Activated CD4-positive, alpha-beta T cell treated with anti-CD3 and anti-CD28 coated beads for 1 hour (primary cell): ENCODE measurements around the gene HAUS2.
A peak's percentile ranks its signal among the peaks of the same experiment; 100 is the strongest.
"Not testable (repeated sequence)": the region's sequence is repeated elsewhere in the genome, so short reads cannot be mapped to it uniquely, and the experiment has no call there.

ENCODE experiments used
- DNase-seq: peaks from one replicate; pipeline ENCODE4 v3.0.0-alpha.2; 2020

Gene HAUS2

GRCh38 chr15:42576040-42576594, 27.5 kb downstream of the HAUS2 start:
- DNase-seq: no peak

GRCh38 chr15:42576776-42577175, 28.1 kb downstream of the HAUS2 start:
- no peak for DNase-seq

GRCh38 chr15:42577514-42578031, 28.9 kb downstream of the HAUS2 start:
- DNase-seq: no peak

- DNase-seq: no peak
Measured at GRCh38 chr15:42578984-42579537, 30.4 kb downstream of the HAUS2 start.

GRCh38 chr15:42581272-42581730, 32.7 kb downstream of the HAUS2 start:
- peak; percentile 67 for DNase-seq

GRCh38 chr15:42582569-42583375, 34.1 kb downstream of the HAUS2 start:
- no peak for DNase-seq

GRCh38 chr15:42584031-42584765, 35.6 kb downstream of the HAUS2 start:
- no peak for DNase-seq

- no peak for DNase-seq
Measured at GRCh38 chr15:42590619-42591237, 42.1 kb downstream of the HAUS2 start.

GRCh38 chr15:42591238-42591934, 42.7 kb downstream of the HAUS2 start:
- no peak for DNase-seq

GRCh38 chr15:42592716-42593115, 44.1 kb downstream of the HAUS2 start:
- no peak for DNase-seq

GRCh38 chr15:42593143-42593542, 44.5 kb downstream of the HAUS2 start:
- DNase-seq: no peak

- no peak for DNase-seq
Measured at GRCh38 chr15:42594095-42594494, 45.5 kb downstream of the HAUS2 start.

- no peak for DNase-seq
Measured at GRCh38 chr15:42595626-42596240, 47.1 kb downstream of the HAUS2 start.

GRCh38 chr15:42601316-42601715, 52.7 kb downstream of the HAUS2 start:
- not testable (repeated sequence) for DNase-seq

- no peak for DNase-seq
Measured at GRCh38 chr15:42602501-42602900, 53.9 kb downstream of the HAUS2 start.

- DNase-seq: no peak
Measured at GRCh38 chr15:42603978-42604377, 55.3 kb downstream of the HAUS2 start.

- no peak for DNase-seq
Measured at GRCh38 chr15:42604894-42605744, 56.5 kb downstream of the HAUS2 start.

GRCh38 chr15:42605796-42606195, 57.2 kb downstream of the HAUS2 start:
- DNase-seq: no peak

GRCh38 chr15:42608110-42608531, 59.5 kb downstream of the HAUS2 start:
- no peak for DNase-seq

- DNase-seq: no peak
Measured at GRCh38 chr15:42608752-42609488, 60.3 kb downstream of the HAUS2 start.
